CD4-positive, alpha-beta T cell treated with Interleukin-6 at 100 ng/mL for 8 hours (primary cell): ENCODE measurements around the gene ABL1.
"Not testable (repeated sequence)": the region's sequence is repeated elsewhere in the genome, so short reads cannot be mapped to it uniquely, and the experiment has no call there.

Source experiments
- DNase-seq: peaks from one replicate; pipeline ENCODE4 v3.0.0-alpha.2; 2020; ENCODE audit warnings: mixed read lengths, low spot score

The ABL1 gene

DNA sequence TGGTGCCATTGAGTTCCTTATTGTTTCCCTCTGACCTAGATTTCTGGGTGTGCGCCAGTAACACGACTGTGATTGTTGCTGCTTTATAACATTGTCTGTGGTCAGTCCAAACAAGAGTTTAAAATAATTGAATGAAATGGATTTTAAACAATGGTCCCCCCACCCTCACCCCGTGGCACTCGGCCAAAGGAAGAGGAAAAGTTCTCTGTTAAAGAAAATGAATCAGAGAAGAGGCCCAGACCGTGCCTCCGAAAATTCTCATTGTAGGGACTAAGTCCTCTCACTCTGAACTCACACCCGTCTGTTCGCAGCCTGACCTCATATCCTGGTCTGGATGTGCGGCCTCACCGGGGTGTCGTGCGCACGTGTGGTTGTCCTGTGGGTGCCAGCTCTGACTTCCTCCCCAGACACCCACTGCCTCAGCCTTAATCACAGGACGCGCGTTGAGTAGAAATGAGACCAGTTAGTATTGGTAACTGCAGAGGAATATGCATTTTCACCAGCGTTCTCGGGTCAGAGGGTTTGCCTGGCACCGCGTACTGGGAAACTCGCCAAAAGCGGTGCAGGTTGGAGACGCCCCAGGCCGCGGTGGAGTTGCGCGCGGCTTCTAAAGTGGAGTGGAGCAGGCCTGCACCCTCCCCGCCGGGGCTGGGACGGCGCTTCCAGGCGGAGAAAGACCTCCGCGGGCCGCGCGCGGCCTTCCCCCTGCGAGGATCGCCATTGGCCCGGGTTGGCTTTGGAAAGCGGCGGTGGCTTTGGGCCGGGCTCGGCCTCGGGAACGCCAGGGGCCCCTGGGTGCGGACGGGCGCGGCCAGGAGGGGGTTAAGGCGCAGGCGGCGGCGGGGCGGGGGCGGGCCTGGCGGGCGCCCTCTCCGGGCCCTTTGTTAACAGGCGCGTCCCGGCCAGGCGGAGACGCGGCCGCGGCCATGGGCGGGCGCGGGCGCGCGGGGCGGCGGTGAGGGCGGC lies at the start of gene ABL1:
Gene ABL1, plus strand, starts transcription at position 884 of the 966 bp plus-strand sequence. CDS start 193 bp downstream, outside the sequence.
- peak; percentile 44 for DNase-seq

- no peak for DNase-seq
These were observed 49.0 kb upstream of the ABL1 start for GRCh38 chr9:130785940-130786508.

GRCh38 chr9:130786526-130786925 lies 48.5 kb upstream of the ABL1 start:
- no peak for DNase-seq

DNA sequence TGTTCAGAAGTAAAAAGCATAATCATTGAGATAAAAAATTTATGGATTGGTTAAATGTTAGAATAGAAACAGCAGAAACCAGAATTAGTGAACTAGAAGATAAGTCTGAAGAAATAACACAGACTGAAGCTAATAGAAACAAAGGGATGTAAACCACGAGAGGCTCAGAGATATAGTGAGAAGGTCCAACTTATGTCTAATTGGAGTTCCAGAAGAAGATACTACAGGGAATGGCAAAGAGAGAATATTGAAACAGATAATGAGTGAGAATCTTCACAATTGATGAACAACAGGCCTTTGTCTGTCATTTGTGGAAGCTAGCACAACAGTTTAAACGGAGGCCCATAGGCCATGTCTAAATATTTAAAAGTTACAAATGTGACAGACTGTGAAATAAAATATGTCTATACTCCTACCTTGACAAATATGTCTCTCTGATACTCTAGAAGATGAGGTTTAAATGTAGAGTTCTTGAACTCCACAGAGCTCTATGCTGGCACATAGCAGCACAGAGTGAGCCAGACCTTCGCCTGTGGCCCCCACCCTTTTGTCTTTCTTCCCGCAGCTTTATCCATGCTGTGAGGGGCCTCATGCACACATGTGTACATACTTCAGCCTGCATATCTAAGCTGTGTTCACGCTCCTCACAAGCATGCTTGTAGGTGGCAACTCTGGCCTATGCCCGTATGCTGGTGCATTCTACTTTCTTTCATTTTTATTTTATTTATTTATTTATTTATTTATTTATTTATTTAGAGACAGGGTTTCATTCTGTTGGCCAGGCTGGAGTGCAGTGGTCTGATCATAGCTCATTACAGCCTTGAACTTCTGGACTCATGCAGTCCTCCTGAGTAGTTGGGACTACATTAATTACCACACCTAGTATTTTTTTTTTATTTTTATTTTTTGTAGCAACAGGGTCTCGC lies 45.0 kb upstream of the ABL1 start:
- no peak for DNase-seq

GRCh38 chr9:130791303-130791894 lies 43.7 kb upstream of the ABL1 start:
- DNase-seq, result no peak

GRCh38 chr9:130793589-130793988 lies 41.5 kb upstream of the ABL1 start:
- DNase-seq, result no peak

- DNase-seq, result not testable (repeated sequence)
These were observed 41.0 kb upstream of the ABL1 start for GRCh38 chr9:130794021-130794420.

DNA sequence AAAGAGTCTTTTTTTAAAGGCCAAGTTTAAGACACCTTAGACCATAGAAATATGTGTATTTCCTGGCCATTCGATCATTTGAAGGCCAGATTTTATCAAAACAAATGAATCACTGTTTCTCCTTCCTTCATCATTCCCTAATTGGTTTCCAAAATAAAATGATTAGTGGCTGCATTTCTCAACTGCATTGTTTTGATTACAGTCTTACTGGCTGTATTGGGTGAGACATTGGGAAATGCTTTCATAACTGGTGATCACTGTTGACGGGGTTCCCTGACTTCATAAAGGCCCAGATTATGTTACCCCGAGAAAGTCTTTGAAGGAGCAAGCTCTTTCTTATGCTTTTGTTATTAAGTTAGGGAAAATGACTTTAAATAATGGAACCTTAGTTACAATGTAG lies 40.6 kb upstream of the ABL1 start:
- not testable (repeated sequence) for DNase-seq

DNA sequence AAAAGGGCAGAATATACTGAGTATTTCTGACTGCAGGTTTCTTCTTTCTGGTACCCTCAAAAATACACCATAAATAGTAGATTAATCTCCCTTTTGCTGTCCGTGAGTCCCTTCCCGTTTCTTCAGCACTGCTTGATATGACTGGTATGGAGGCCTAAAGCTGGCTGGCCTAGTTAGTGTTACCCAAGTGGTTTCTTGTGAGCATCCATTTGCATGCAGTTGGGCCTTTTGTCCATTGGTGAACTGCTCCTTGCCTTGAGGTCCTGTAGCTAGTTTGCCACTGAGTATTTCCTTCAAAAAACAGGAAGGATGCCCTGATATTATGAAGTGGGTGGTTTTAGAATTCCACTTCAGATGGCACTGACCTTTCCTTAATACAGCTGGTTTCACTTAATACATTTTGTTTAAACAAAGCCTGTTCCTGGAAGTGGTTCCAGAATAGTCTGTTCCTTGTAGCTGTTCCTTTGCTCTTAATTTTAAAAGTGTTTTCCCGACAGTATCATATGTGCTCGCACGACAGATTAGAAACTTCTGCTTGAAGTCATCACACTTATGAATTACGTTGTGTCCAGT lies 40.0 kb upstream of the ABL1 start:
- no peak for DNase-seq

- DNase-seq, result not testable (repeated sequence)
These were observed 31.9 kb upstream of the ABL1 start for GRCh38 chr9:130803116-130803515.

DNA sequence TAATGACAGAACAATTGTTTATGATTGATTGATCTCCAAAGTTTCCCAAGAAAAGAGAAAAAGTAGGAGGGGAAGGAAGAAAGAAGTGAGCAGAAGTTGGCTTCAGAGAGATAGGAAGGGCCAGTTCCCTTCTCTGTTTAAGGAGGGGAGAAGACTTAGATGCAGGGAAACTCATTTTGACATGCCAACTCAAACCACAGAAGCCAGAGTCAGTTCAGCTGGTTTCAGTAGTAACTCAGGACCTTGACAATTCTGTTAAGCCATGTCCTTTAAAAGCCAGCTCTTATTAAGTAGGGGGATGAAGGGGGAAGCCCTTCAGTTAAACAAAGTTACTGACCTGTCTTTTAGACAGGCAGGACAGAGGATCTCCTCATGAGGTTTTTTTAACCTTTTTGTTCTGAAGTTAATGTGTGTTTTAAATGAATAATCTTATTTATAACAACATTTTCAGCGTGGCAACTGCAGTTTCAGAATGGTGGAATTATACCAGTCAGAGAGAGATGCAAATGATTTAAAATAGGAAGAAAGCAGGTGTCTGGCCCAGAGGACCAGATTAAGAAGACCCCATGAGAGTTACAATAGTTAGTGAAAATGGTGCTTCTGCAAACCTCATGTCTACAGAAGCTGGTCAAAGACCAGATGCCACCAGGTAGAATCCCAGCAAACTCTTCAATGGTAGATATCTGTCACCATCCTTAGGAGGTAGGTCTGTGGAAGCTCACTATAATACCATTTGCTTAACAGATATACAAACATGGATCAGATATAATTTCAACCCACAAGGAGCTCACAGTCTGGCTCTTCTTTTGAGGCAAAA lies 29.3 kb upstream of the ABL1 start:
- DNase-seq, result no peak

GRCh38 chr9:130806327-130806716 lies 28.7 kb upstream of the ABL1 start:
- DNase-seq, result no peak

- DNase-seq, result no peak
These were observed 24.4 kb upstream of the ABL1 start for GRCh38 chr9:130810609-130811136.

- DNase-seq, result no peak
These were observed 19.7 kb upstream of the ABL1 start for GRCh38 chr9:130815242-130815808.

- no peak for DNase-seq
These were observed 17.1 kb upstream of the ABL1 start for GRCh38 chr9:130817914-130818313.

DNA sequence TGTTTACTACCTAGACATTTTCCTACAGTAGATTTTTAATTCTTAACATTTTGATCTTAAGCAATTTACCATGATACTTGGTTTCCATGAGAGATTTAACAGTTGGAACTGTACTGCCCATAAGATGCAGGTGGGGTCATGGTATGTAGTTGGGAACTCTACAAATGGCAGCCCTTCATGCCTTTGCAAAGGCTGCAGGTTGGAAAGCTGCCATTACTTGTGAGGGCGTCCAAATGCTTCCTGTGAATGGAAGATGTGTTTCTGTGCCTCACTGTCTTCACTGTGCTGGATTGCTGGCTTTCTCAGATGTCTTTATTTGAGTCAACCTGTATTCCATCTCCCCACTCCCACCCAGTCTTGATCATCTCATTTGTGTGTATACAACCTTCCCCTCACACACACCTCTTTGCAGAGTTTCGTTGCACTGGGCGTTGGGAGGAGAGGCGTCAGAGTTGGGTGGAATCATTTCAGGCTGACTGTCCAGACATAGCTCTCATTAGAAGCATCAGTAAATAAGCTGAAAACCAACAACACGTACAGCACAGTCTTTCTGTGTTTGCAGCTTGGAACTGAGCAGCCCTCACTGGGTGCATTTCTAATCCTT lies 14.8 kb upstream of the ABL1 start:
- no peak for DNase-seq

DNA sequence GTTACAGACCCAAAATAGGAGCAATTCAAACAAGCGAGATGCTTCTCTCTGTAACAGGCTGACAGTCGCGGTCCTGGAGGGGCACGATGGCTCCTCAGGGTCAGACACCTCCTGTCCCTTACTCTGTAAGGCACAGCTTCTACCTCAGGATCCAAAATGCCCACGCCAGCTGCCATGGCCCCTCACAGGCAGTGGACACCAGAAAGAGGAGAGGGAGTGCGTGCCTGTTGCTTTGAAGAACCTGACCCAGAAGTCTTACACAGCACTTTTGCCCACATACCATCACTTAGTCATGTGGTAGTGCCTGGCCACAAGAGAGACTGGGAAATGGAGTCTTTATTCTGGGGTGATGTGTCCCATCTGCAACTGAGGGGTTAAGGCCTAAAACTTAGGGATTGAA lies 11.6 kb upstream of the ABL1 start:
- DNase-seq, result no peak

DNA sequence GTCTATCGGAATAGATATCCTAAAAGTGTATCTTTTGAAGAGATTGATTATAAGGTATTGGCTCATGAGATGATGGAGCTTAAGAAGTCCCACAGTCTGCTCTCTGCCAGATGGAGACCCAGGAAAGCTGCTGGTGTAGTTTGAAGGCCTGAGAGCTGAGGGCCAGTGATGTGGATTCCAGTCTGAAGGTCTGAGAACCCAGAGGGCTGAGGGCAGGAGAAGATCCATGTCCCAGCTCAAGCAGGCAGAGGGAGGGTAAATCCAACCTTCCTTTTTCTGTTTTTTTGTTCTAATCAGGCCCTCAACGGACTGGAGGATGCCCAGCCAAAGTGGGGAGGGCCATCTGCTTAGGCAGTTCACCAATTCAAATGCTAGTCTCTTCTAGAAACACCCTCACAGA lies 11.0 kb upstream of the ABL1 start:
- no peak for DNase-seq

DNA sequence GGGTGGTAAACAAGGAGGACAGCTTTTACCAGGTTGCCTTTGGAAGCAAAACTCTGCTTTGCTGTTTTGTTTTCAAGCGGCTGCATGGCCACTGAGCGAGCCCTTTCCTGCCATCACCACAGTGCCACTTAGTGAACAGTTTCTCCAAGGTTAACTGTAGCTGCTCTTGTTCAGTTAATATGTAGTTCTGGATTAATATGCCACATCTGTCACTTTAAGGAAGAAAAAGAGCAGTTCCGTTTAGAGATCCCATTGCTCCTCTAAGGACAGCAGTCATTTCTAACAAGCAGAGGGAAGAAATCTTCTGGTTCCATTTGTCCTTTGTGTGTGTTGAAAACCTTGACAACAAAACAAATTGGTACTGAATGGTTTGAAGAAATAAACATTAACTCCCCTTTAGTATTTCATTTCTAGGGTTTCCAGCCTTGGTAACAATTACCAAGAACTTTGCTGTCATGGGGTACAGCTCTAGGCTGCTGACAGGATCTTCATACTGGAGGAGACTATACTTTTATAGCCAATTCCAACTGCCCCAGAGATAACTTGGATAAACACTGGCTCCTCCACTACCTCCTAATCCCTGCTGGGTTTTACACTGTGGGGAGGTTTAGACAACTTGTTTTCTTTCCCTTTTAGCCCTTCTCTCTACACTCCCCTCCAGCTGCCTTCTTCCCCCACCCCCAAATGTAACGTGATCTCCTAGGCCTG lies 10.3 kb upstream of the ABL1 start:
- no peak for DNase-seq
